Measurements from ENCODE around the gene CACNA2D1.
"Not testable (repeated sequence)": the region's sequence is repeated elsewhere in the genome, so short reads cannot be mapped to it uniquely, and the experiment has no call there.

CACNA2D1 gene

DNA sequence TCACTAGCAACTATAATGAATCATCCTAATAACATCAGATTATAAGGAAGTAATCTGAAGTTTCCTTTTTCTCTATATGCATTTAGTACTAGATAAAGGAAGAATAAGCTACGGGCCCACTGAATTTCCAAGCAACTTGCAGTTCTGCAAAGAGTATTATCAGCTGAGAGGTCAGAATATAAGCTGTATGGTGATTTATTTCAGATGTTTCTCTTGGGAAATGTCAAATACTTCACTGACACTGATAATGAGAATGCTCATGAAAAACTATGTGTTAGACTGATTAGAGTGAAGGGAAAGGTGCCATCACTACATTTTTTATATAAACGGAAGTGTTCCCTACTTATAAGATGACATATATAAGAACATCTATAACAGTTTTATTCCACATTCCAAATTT lies 422.5 kb downstream of the CACNA2D1 start:
- DNase-seq: no peak

- no peak for DNase-seq
These were observed 423.8 kb downstream of the CACNA2D1 start for GRCh38 chr7:82019551-82020475.

DNA sequence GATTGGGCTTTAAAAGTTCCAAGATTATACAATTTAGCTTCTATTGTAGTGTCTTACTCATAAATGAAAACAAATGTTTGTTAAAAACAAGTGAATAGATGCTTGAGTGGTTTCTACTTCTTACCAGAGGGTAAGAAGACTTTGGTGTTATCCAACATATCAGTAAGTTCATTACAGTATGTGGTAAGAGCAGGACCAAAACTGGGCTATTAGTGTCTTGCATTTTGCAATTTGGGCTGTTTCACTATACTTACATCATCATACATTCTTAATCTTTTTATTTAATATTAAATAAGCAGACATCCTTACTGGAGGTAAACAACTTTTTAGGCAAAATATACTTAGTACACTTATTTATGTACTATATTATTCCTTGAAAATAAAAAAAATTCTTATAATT lies 425.4 kb downstream of the CACNA2D1 start:
- no peak for DNase-seq

GRCh38 chr7:82017334-82017943 lies 426.1 kb downstream of the CACNA2D1 start:
- DNase-seq: peak; percentile 28

- DNase-seq: no peak
These were observed 427.8 kb downstream of the CACNA2D1 start for GRCh38 chr7:82015751-82016150.

DNA sequence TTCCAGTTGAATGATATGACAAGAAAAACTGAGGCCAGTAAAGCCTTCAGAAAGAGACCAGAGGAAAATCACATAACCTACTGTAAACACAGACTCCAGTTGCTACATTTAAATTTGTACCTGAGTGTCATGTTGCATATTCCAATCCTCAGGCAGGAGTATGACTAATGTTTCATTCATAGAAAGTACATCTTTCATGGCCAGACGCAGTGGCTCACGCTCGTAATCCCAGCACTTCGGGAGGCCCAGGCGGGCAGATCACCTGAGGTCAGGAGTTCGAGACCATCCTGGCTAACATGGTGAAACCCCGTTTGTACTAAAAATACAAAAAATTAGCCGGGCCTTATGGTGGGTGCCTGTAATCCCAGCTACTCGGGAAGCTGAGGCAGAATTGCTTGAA lies 429.0 kb downstream of the CACNA2D1 start:
- not testable (repeated sequence) for DNase-seq

DNA sequence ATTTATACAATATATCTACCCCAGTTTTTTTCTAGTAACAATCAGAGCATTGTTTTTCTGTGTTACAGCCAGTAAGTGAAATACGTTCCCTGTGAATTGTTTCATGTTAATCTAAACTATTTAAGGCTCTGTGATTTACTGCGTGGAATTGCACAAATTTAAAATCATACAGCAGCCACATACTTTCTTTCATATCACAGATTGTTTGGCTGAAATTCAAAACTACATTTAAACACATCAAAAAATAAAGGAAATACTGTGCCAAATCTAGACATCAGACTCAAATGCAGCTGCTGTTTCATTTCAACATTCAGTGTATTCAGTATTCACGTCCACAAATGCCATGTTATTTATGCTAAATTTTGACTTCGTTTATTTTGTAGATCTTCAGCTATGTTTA lies 431.1 kb downstream of the CACNA2D1 start:
- no peak for DNase-seq

DNA sequence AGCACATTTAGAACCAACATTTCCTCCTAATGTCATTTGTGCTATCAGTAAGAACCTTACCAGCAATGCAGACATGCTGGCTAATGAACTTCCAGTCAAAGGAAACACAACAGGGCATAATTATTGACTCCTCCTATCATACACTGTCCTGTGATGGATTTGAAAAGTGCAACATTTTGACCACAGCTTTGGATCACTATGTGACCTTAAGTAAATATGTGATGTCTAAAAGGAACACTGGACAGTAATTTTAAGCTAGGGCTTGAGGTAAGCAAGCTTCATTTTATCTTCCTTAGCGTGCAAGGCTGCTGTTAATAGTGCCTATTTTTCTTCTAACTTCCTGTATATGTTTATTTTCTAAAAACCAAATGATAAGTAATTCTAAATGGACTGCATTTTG lies 433.2 kb downstream of the CACNA2D1 start:
- DNase-seq: no peak

DNA sequence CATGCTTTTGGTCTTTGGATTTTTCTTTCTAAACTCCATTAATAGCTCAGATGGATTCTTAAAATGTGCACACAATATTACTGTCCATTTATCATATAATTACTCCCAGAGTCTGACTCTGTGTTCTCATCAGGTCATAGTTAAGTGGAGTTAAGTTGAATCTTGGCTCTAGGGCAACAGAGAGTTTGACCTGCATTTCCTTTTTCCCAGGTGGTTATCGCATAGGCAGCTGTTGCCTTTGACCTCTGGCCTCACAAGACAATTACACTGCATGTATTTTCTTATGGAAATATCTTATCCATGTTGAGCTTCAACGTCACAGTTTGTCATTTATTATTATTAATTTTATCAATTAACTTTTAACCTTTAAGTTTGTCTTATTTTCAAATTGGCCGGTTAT lies 436.3 kb downstream of the CACNA2D1 start:
- no peak for DNase-seq

DNA sequence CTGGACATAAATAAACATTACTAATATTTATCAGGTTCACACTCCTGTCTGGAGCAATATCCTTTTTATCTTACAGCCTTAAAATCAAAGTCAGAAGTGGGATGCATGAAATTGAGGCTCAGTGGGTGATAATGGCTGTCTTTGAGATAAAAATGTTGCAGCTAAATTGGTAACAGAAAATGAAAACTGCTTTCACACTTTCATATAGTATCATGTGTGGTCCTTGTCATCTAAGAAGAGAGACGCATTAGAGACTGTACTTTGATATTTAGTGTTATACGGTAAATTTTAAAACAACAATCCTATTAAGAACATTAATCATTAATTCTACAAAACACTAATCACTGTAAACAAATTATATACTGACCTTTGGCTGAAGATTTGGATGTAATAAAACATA lies 438.5 kb downstream of the CACNA2D1 start:
- no peak for DNase-seq

DNA sequence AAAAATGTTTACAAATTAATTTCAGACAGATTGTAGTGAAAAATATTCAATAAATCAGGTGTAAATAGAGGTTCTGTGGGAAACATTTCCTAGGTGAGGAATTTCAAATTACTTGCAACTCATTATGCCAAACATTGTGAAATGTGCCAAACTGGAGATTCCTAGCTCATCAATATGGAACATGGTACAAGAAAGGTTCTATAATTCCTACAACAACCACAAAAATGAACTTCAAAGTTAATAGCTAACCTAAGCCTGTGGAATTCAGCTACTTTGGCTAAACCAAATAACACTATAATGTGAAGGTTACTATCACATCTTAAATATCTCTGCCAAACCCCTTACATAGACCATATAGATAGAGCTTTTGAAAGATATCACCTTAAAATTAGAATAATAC lies 450.4 kb downstream of the CACNA2D1 start:
- DNase-seq: no peak

GRCh38 chr7:81990395-81990794 lies 453.2 kb downstream of the CACNA2D1 start:
- DNase-seq: no peak

- DNase-seq: no peak
These were observed 456.7 kb downstream of the CACNA2D1 start for GRCh38 chr7:81986723-81987470.

DNA sequence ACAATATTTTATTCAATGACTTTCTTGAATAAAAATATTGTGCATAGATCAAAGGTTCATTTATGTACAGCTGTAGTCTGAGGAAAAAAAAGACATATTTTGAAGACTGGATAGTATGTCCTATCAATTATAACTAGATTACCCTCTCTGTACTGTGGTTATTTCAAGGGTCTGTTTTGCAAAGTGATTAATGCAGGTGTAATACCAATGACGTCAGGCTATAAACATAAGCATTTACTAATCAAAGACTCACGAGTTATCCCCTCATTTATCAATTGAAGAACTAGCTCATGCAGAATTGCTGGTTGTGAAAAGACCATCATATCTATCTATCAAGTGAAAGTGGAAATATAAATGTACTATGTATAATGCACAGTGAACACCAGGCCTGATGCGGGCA lies 460.2 kb downstream of the CACNA2D1 start:
- DNase-seq: no peak

DNA sequence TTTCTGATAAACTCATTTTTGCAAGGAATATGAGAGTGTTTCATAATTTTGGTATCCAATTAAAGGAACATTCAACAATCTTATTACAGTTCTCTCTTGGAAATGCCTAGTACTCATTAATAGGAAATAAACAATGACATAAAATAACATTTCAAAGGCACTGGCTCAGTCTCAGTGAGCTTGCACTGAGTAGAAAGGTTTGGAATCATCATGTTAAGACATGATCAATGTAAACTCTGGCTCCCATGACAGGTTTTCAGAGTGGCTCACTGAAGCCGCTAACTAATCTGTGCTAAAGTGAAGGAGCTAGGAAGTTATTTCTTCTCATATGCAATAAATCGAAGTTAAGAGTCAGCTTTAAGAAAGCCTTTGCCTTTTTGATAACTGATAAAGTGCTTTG lies 470.5 kb downstream of the CACNA2D1 start:
- DNase-seq: no peak

GRCh38 chr7:81960026-81960425 lies 483.6 kb downstream of the CACNA2D1 start:
- no peak for DNase-seq

- DNase-seq: no peak
These were observed 486.1 kb downstream of the CACNA2D1 start for GRCh38 chr7:81957517-81957916.

DNA sequence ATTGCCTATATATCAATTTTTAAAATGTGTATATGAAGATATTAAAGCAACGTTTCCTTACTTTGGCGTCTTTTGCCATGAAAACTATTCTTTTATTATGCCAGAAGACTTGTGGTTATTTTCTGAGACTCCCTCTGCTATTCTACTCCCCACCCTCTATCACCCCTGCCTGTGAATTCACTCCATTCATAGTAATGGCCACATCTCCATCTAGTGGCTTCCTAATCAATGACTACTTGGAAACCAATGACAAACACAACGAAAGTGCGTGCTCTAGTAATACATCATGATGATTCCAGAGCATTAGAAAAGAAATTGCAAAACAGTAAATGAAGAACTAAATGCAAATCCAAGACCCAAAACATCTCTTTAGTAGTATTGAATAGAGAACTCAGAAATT lies 487.1 kb downstream of the CACNA2D1 start:
- peak; percentile 54 for DNase-seq

GRCh38 chr7:81949306-81949705 lies 494.3 kb downstream of the CACNA2D1 start:
- no peak for DNase-seq

DNA sequence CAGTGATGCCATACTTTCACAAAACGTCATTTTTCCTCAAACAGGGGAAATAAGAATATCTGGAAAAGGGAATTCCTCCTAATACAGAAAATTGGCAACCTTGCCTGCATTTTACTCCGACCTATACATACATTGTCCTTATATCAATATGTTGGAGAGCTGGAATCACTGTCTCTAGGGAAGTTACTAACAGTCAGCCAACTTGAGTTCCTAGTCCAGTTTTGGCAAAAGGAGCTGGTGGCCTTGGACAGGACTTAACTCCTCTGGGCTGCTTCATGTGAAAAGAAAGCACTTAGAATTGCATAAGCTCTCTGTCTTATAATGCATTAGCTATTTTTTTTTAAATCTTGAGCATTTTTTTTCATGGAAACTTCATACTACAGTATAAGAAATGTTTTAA lies 499.5 kb downstream of the CACNA2D1 start:
- DNase-seq: no peak

- DNase-seq: no peak
These were observed 506.5 kb downstream of the CACNA2D1 start for GRCh38 chr7:81937091-81937490.

DNA sequence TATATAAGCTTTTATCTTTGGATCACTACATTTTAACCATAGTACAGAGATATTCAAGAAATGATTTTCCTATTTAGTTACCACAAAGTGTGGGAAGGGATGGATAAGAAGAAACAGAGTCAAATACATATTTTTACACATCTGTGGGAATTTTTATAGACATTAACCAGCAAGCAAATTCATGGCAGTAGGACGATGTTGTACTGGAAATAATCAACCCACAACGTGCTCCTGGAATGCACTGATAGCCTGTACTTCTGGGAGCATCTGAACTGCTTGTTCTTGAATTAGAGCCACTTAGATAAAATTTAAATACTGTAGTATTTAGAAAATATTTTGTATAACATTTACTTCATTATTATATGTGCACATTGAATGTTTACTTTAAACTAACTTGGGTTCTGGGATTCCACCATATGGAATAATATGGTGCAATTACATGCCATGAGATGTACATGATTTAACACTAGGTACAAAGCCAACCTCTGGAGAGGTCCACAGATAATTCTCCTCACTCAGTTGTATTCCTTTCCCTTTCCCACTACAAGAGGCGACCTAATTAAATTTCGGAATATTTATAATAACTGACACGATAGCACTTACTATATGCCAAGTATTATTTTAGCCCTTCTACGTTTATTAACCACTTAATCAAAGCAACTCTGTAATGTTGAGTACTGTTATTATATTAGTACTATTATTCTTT lies 508.8 kb downstream of the CACNA2D1 start:
- no peak for DNase-seq

DNA sequence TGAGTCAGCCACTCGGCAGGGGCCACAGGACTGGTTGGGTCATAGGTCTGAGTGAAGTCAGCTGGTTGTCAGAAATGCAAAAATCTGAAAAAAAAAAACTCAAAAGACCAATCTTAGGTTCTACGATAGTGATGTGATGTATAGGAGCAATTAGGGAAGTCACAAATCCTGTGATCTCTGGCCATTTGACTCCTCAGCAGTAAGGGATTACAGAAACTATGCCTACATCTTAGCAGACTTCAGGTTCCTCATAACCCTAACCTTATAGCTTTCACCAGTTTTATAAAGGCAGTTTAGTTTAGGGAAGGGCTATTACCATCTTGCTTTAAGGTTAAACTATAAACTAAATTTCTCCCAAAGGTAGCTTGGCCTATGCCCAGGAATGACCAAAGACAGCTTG lies 510.6 kb downstream of the CACNA2D1 start:
- no peak for DNase-seq
